Activated T-cell treated with anti-CD3 and anti-CD28 coated beads for 4 hours (primary cell): ENCODE data around the gene DSTN.

Experiments used
- DNase-seq: peaks from one replicate; pipeline ENCODE4 v3.0.0-alpha.2; 2020

The DSTN gene

DNA sequence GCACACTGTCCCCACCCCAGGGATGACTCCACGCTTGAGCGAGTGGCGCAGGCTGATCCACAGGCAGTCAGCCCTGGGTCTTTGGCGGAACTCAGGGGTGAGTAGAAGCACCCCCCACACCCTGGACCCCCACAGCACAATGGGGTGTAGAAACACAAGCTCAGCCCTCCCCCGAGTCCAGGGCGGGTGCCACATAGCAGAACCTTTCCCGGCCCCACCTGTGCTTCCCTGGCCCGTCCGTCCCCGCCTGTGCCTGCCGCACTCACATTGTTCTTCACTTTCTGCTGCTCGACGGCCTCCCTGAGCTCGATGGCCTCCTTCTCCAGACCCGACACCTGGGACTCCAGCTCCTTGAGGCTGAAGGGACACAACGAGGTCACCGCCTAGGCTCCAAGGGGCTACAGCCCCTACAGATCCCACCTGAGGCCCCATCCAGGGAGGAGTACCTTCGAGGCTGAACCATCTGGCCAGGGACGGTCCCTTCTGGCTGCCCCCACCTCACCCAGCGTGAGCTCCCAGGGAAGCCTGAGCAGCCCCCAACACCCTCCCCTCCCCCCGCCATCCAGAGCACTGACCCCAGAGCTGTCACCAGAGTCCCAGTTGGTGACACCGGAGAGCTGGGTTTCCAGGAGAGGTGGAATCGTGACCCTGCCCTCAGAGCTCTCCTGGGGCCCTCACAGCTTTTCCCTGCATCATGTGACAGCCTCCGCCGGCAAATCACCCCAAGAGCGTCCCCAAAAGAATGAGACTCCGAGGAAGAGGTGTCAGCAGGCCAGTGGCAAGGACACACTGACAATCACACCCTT is 55.6 kb downstream of the DSTN start:
- DNase-seq = no peak

GRCh38 chr20:17626217-17627007 is 56.5 kb downstream of the DSTN start:
- DNase-seq = no peak

DNA sequence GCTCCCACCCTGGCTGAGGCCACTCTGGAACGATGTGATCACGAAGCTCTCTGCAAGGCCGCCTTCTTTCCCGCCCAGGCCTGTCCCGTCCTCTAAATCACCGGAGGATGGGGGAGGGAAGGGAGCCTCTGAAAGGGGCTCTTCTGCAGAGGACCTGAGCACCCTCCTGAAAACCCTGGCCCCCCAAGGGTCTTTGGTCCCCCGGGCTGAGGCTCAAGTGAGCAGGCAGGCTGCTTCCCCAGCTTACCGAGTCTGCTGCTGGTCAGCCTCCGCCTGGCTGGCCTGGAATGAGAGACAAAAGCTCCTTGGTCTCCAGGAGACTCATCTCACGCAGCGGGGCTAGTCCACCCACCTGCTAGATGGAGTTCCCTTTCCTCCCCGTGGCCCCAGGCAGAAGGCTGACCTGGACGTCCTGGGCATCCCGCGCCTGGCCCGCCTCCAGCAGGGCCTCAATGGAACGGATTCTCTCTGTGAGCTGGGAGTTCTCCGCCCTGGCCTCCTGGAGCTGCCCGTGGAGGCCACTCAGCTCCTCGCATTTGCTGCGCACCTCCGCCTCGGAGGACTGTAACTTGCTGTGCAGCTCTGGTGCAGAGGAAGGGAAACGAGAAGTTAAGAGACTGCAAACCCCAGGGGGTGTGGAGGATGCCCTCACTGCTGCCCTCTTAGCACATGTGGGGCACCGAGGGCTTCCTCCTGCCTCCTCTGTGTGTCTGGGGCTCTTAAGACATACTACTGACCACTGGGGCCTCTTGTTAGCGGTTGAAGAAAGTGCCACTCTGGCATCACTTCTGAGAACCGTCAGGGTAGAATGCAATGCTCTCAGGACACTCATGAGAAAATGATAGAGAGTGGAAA is 57.5 kb downstream of the DSTN start:
- no peak for DNase-seq

DNA sequence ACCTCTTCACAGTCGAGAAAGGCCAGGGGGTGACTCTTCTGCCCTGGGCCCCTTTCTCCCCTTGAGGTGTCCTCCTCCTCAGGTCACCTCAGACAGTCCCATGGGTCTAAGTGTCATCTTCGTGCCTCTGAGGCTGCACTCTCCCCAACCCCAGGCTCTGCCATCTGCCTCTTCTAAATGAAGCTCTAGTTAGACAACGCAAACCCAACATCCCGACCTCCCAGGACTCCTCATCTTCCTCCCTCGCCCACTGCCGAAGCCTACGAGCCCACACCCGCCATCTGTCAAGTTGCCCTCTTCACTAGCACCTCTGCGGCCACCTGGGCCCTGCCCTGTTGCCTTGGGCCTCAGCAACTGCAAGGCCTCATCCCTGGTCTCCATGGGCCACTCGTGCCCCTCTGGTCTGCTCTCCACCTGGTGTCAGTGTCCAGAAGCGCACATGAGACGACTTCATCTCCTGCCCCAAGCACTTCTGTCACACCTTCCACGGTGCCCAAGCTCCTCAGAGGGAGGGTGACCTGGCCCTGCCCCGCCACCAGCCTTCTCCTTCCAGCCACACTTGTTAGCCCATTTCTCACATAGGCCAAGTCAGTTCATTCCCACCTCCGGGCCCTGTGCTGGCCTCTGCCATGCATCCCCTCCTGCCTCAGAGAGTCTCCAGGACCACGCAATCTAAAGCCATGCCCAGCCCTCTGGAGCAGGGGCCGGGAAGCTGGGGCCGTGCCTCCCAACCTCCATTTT is 58.4 kb downstream of the DSTN start:
- DNase-seq = no peak

GRCh38 chr20:17629025-17629424 is 59.1 kb downstream of the DSTN start:
- no peak for DNase-seq

GRCh38 chr20:17629678-17630089 is 59.8 kb downstream of the DSTN start:
- no peak for DNase-seq

DNA sequence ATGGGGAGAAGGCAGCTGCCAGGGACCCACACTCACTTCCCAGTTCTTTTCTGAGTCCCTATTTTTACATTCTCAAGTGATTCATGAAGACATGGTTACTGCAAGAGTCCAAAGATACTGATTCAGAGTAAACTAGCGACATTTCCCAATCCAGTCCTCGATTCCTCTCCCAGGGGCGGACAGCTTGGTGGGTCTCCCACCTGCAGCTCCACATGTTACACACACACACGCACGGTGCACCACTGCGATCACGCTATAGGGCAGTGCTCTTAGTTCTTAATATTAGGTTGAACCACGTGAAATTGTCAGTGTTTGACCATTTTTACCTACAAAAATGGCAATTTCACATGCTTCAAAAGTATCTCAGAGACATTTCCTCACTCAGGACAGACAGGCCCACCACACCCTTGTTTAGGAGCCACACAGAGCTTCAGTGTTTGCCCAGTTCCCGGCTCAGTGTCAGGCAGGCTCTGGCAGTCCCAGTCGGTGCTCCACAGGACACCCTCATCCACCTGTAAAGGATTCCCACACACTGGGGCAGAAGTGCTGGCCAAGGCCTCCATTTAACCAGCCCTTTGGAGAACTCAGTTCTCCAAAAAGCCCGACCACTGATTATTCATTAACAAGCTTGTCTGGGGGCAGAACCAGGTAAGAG is 60.4 kb downstream of the DSTN start:
- no peak for DNase-seq

GRCh38 chr20:17630806-17631195 is 60.9 kb downstream of the DSTN start:
- no peak for DNase-seq

DNA sequence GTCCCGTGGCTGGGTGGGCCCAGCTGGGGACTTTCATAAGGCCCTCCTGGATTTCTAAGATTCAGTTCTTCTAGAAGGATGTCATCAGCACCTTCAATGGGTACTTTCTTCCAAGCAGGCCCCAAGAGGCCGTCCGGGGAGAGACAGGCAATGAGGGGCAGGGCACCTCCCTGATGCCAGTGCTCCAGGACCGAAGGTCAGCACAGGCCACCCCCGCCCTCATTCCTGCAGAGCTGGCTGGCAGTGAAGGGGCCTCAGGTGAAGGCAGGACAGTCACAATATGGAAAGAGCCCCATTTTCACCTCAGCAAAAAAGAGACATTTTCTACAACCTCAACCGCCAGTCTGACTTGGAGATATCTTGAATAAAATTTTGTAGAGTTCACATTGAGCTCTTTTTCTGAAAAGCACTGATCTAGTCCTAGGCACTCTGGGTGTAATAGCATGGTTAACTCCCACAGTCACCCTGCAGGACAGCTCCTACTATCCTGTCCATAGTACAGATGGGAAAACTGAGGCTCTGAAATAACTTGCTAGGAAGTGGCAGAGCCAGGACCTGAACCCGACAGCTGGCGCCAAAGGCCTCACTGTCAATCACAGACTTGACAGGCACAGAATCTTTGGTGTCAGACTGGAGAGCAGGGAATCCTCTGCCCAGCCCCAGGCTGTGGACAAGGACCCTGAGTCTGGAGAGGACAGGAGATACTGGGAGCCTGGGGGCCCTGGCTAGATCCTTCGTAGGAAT is 61.9 kb downstream of the DSTN start:
- DNase-seq = no peak

- no peak for DNase-seq
Measured at GRCh38 chr20:17633221-17633849, 63.5 kb downstream of the DSTN start.

DNA sequence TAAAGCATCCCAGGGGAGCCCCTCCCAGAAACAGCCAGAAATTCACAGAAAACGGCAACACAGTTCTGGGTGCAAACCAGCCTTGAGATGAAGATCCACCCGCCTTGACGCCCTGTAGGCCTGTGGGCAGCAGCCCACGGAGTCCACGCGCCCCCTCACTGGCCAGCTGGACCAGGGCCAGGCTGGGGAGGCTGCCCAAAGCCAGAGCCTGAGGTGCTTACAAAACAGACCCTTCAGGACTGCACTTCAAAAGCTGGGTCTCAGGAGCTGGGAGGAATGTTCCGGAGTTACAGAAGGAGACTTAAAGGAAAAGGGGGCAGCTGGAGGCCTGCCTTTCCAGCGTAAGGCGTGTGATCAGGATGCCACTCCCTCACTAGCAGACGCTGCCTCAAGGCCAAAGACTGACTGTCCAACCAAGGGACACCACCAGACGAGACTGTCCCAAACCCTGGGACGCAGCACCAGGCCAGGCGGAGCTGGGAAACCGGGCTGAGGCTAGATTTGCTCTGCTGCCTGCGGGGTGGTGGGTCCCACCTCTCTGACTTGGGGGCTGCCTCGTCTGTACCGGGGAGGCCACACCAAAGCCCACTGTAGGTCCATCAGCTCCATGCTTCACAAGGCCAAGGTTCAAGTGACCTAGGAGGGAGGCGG is 64.1 kb downstream of the DSTN start:
- no peak for DNase-seq

- DNase-seq = no peak
Measured at GRCh38 chr20:17634661-17635331, 64.9 kb downstream of the DSTN start.

GRCh38 chr20:17635332-17636244 is 65.7 kb downstream of the DSTN start:
- no peak for DNase-seq

GRCh38 chr20:17636523-17637412 is 66.9 kb downstream of the DSTN start:
- DNase-seq = no peak

- DNase-seq = no peak
Measured at GRCh38 chr20:17637413-17637780, 67.5 kb downstream of the DSTN start.

DNA sequence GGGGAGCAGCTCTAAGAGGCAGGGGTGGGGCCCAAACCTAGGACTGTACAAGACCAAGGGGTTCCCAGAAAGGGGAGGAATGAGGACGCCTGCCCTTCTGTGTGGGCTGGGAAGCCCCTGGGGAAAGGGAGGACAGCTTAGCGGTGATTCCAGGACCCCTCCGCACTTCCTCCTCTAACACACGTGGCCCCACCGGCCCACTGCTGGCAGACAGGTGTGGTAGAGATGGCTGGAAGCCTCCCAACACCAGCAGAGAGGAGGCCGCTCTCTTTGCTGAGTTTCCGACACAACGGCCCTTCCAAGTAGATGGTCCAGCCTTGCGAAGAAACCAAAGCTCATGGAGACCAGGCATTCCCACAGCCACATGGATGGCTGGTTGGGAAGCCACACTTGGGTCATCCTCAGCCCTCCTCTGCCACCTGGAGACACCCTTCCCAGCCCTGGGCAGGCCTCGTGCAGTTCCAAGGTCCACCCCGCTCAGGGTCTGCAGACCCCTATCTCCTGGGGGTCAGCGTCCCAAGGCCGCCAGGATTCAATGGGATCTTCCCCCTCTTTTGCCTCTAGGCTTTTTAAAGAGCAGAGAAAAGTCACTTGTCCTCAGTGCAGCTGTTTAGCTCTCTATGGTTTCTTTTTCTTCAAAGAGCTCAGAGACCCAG is 68.2 kb downstream of the DSTN start:
- DNase-seq = no peak

- DNase-seq = no peak
Measured at GRCh38 chr20:17638835-17639407, 69.0 kb downstream of the DSTN start.
